Renal cortex interstitium (tissue), 11 donors: ENCODE data around the gene PRSS16. TPM values are rescaled to one million over a fixed set of nuclear protein-coding genes. Genes with fewer than 3 reads are reported as not detected.

Experiments
- DNase-seq, 11 donors: peaks; one replicate each; pipeline ENCODE4 v3.0.0-alpha.2; 2013; ENCODE audit warnings: low read depth in 9 of 11, low spot score in 4 of 11; ENCODE audit errors: extremely low read depth in 1 of 11
- polyA plus RNA-seq, 3 donors: library from polyadenylated mRNA; unstranded; fragments of 120-200 nt; gene quantifications; one replicate each; pipeline ENCODE4 v1.2.1, GENCODE V29; 2013; ENCODE audit not compliant: insufficient read length in 3 of 3

Gene PRSS16
- polyA plus RNA-seq, 3 donors = 0.45 to 0.67 (median 0.49) TPM

- no peak for DNase-seq
Measured at GRCh38 chr6:27275025-27275956, 27.8 kb downstream of the PRSS16 start.

- DNase-seq = no peak
Measured at GRCh38 chr6:27279513-27280063, 32.1 kb downstream of the PRSS16 start.

GRCh38 chr6:27280064-27280539, 32.6 kb downstream of the PRSS16 start:
- no peak for DNase-seq

- no peak for DNase-seq
Measured at GRCh38 chr6:27280540-27281000, 33.1 kb downstream of the PRSS16 start.

GRCh38 chr6:27281105-27281539, 33.6 kb downstream of the PRSS16 start:
- no peak for DNase-seq

GRCh38 chr6:27281569-27281968, 34.1 kb downstream of the PRSS16 start:
- DNase-seq = no peak

- DNase-seq = no peak
Measured at GRCh38 chr6:27283279-27283678, 35.8 kb downstream of the PRSS16 start.

GRCh38 chr6:27286141-27286540, 38.6 kb downstream of the PRSS16 start:
- no peak for DNase-seq

GRCh38 chr6:27287751-27288135, 40.2 kb downstream of the PRSS16 start:
- DNase-seq = no peak

GRCh38 chr6:27288136-27289044, 40.9 kb downstream of the PRSS16 start:
- DNase-seq = no peak

- no peak for DNase-seq
Measured at GRCh38 chr6:27290065-27290849, 42.8 kb downstream of the PRSS16 start.

GRCh38 chr6:27290850-27291208, 43.3 kb downstream of the PRSS16 start:
- DNase-seq = no peak

- DNase-seq = no peak
Measured at GRCh38 chr6:27293436-27294098, 46.1 kb downstream of the PRSS16 start.

- DNase-seq = no peak
Measured at GRCh38 chr6:27294409-27294808, 46.9 kb downstream of the PRSS16 start.

GRCh38 chr6:27295301-27296079, 48.0 kb downstream of the PRSS16 start:
- no peak for DNase-seq

GRCh38 chr6:27296106-27296783, 48.7 kb downstream of the PRSS16 start:
- no peak for DNase-seq

- no peak for DNase-seq
Measured at GRCh38 chr6:27297484-27297856, 50.0 kb downstream of the PRSS16 start.
